ENCODE results near the gene LRIG2. TPM values are rescaled to one million over a fixed set of nuclear protein-coding genes. Genes with fewer than 3 reads are reported as not detected.

LRIG2 gene
- total RNA-seq, 1 experiment from 2014 or later: 14.8 TPM

GRCh38 chr1:113141650-113142473 is 68.9 kb downstream of the LRIG2 start:
- DNase-seq (ENCODE audit: low spot score): peak; percentile 40
- Histone ChIP-seq H3K9me3 (ENCODE audit: low read depth, low read length, poor library complexity, severe bottlenecking) (no peaks in the 10 kb centered on the region), H3K36me3 (ENCODE audit: insufficient read depth, low read length, poor library complexity, severe bottlenecking) (no peaks in the 10 kb centered on the region), H3K4me3 (ENCODE audit: low read depth, low read length, poor library complexity, severe bottlenecking) (no peak overlapping the region), H3K4me1 (ENCODE audit: insufficient read depth, low read length, poor library complexity, severe bottlenecking) (peaks cover 26% of the 10 kb centered on the region), H3K27me3 (replicated peaks; ENCODE audit: insufficient read depth, low read depth, low read length, poor library complexity) (no peaks in the 10 kb centered on the region), H3K27ac (ENCODE audit: low read depth, low read length, poor library complexity, severe bottlenecking) (no peak overlapping the region)
- ChIA-PET CTCF (interaction anchor here (2.1 kb wide), 1 partner anchor 311 kb away, joined by 6 read pairs; no protein-coding TSS in a partner anchor), POLR2A (ENCODE audit: low non-redundant PET) (interaction anchor here (0.5 kb wide), 1 partner anchor 693 kb away, joined by 3 read pairs; no protein-coding TSS in a partner anchor)
- TF ChIP-seq CTCF (conservative IDR thresholded peaks at IDR 0.05; ENCODE audit: low read depth, low read length): no peak
- TF ChIP-seq EZH2 (IDR thresholded peaks at IDR 0.05; ENCODE audit: borderline replicate concordance, low read depth, low read length, poor library complexity, severe bottlenecking): no peak
- intact Hi-C loops (cut with micrococcal nuclease; ENCODE audit: unreplicated experiment): loop anchor here (2.0 kb wide), 1 partner anchor 311 kb away; no protein-coding TSS in a partner anchor
- no TSS peak for BruUV-seq (replicated peaks)

GRCh38 chr1:113142791-113143190 is 69.8 kb downstream of the LRIG2 start:
- no peaks in the 10 kb centered on the region for H3K36me3 ChIP-seq (ENCODE audit: insufficient read depth, low read length, poor library complexity, severe bottlenecking)
- ChIA-PET CTCF (no interaction called here), POLR2A (ENCODE audit: low non-redundant PET) (no interaction called here)
- no peak for TF ChIP-seq CTCF (conservative IDR thresholded peaks at IDR 0.05; ENCODE audit: low read depth, low read length)
- no peak for TF ChIP-seq EZH2 (IDR thresholded peaks at IDR 0.05; ENCODE audit: borderline replicate concordance, low read depth, low read length, poor library complexity, severe bottlenecking)
- H3K27me3 ChIP-seq (replicated peaks; ENCODE audit: insufficient read depth, low read depth, low read length, poor library complexity): no peaks in the 10 kb centered on the region
- peaks cover 26% of the 10 kb centered on the region for H3K4me1 ChIP-seq (ENCODE audit: insufficient read depth, low read length, poor library complexity, severe bottlenecking)
- intact Hi-C loops (cut with micrococcal nuclease; ENCODE audit: unreplicated experiment): no loop called here
- peak; percentile 56 for DNase-seq (ENCODE audit: low spot score)
- H3K4me3 ChIP-seq (ENCODE audit: low read depth, low read length, poor library complexity, severe bottlenecking): no peak overlapping the region
- BruUV-seq (replicated peaks): no TSS peak
- no peaks in the 10 kb centered on the region for H3K9me3 ChIP-seq (ENCODE audit: low read depth, low read length, poor library complexity, severe bottlenecking)
- H3K27ac ChIP-seq (ENCODE audit: low read depth, low read length, poor library complexity, severe bottlenecking): no peak overlapping the region

- no peaks in the 10 kb centered on the region for H3K36me3 ChIP-seq (ENCODE audit: insufficient read depth, low read length, poor library complexity, severe bottlenecking)
- no peaks in the 10 kb centered on the region for H3K27me3 ChIP-seq (replicated peaks; ENCODE audit: insufficient read depth, low read depth, low read length, poor library complexity)
- TF ChIP-seq EZH2 (IDR thresholded peaks at IDR 0.05; ENCODE audit: borderline replicate concordance, low read depth, low read length, poor library complexity, severe bottlenecking) (no peak), CTCF (conservative IDR thresholded peaks at IDR 0.05; ENCODE audit: low read depth, low read length) (no peak)
- H3K9me3 ChIP-seq (ENCODE audit: low read depth, low read length, poor library complexity, severe bottlenecking): no peaks in the 10 kb centered on the region
- CTCF ChIA-PET: no interaction called here
- H3K4me1 ChIP-seq (ENCODE audit: insufficient read depth, low read length, poor library complexity, severe bottlenecking): peaks cover 18% of the 10 kb centered on the region
- BruUV-seq (replicated peaks): no TSS peak
- intact Hi-C loops (cut with micrococcal nuclease; ENCODE audit: unreplicated experiment): no loop called here
- no peak overlapping the region for H3K27ac ChIP-seq (ENCODE audit: low read depth, low read length, poor library complexity, severe bottlenecking)
- no peak for DNase-seq (ENCODE audit: low spot score)
- no peak overlapping the region for H3K4me3 ChIP-seq (ENCODE audit: low read depth, low read length, poor library complexity, severe bottlenecking)
- POLR2A ChIA-PET (ENCODE audit: low non-redundant PET): no interaction called here
Observed at GRCh38 chr1:113146242-113147072, 73.5 kb downstream of the LRIG2 start.

All from A673 (cell line).